IMR-90 (cell line): ENCODE data around the gene PPT2. TPM values are rescaled to one million over a fixed set of nuclear protein-coding genes. Genes with fewer than 3 reads are reported as not detected.

Source experiments
- ATAC-seq: fragments of 200-7000 bp; cut with Tn5 transposase; 2 replicates; pipeline ENCODE4 v1.9.1; 2020; ENCODE audit warnings: low read depth, mild to moderate bottlenecking, moderate library complexity
- BruUV-seq: library from RNA; stranded (reverse); fragments of 400-500 nt; replicated peaks from 2 replicates; lab custom pipeline; 2021; lab: Mats Ljungman, UMichigan
- CTCF ChIA-PET: fragments of 300-600 bp; formaldehyde crosslinking; extraction: SDS; loops from one replicate; lab custom pipeline; 2021; ENCODE audit warnings: antibody characterized with exemption; lab: Yijun Ruan, JAX
- POLR2A ChIA-PET: fragments of 300-600 bp; sonication (Branson Sonifier 250); formaldehyde crosslinking; loops from one replicate; lab custom pipeline; 2022; ENCODE audit warnings: antibody characterized with exemption; ENCODE audit not compliant: unreplicated experiment; lab: Charles Lee
- DNase-seq: peaks from one replicate; pipeline ENCODE4 v3.0.0; 2013
- H2AFZ ChIP-seq: replicated peaks from 2 replicates; pipeline ENCODE3; 2013; ENCODE audit warnings: low read length, mild to moderate bottlenecking; ENCODE audit not compliant: poor library complexity
- H2AK5ac ChIP-seq: 2 replicates; pipeline ENCODE4 v1.6.1; 2013; ENCODE audit warnings: low read depth, low read length, inconsistent platforms
- H2AK9ac ChIP-seq: replicated peaks from 2 replicates; pipeline ENCODE3; 2013; ENCODE audit warnings: mild to moderate bottlenecking, low read depth, low read length, moderate library complexity; ENCODE audit not compliant: poor library complexity
- H2BK120ac ChIP-seq: 2 replicates; pipeline ENCODE4 v1.6.1; 2013; ENCODE audit warnings: low read depth, low read length, inconsistent platforms
- H2BK15ac ChIP-seq: 3 replicates; pipeline ENCODE4 v1.6.1; 2013; ENCODE audit warnings: low read depth, low read length, inconsistent platforms
- H2BK20ac ChIP-seq: 2 replicates; pipeline ENCODE4 v1.6.1; 2013; ENCODE audit warnings: low read depth, mild to moderate bottlenecking, inconsistent platforms, low read length, moderate library complexity
- H2BK5ac ChIP-seq: 2 replicates; pipeline ENCODE4 v1.6.1; 2013; ENCODE audit warnings: mild to moderate bottlenecking, low read depth, low read length, inconsistent platforms; ENCODE audit not compliant: poor library complexity, severe bottlenecking
- H3K14ac ChIP-seq: replicated peaks from 2 replicates; pipeline ENCODE4 v1.6.1; 2013; ENCODE audit warnings: low read depth, low read length, inconsistent platforms
- H3K18ac ChIP-seq: 2 replicates; pipeline ENCODE4 v1.6.1; 2013; ENCODE audit warnings: low read depth, low read length, control low read depth
- H3K23ac ChIP-seq: 2 replicates; pipeline ENCODE4 v1.6.1; 2013; ENCODE audit warnings: low read depth, low read length, inconsistent platforms
- H3K27ac ChIP-seq: 2 replicates; pipeline ENCODE4 v1.5.1; 2013; ENCODE audit warnings: mild to moderate bottlenecking, control low read depth, low read length; ENCODE audit not compliant: insufficient read depth
- H3K27me3 ChIP-seq: 2 replicates; pipeline ENCODE4 v1.6.1; 2013; ENCODE audit warnings: low read length; ENCODE audit not compliant: control insufficient read depth, insufficient read depth
- H3K36me3 ChIP-seq: 2 replicates; pipeline ENCODE4 v1.6.1; 2013; ENCODE audit warnings: low read length, mixed read lengths; ENCODE audit not compliant: control insufficient read depth, insufficient read depth
- H3K4ac ChIP-seq: 2 replicates; pipeline ENCODE4 v1.6.1; 2013; ENCODE audit warnings: low read depth, low read length, inconsistent platforms
- H3K4me1 ChIP-seq: 2 replicates; pipeline ENCODE4 v1.6.1; 2013; ENCODE audit warnings: low read length, mixed read lengths; ENCODE audit not compliant: control insufficient read depth, insufficient read depth
- H3K4me2 ChIP-seq: 2 replicates; pipeline ENCODE4 v1.6.1; 2013; ENCODE audit warnings: low read depth, mild to moderate bottlenecking, control low read depth, low read length, moderate library complexity
- H3K4me3 ChIP-seq: 2 replicates; pipeline ENCODE4 v1.5.1; 2013; ENCODE audit warnings: low read depth, mild to moderate bottlenecking, control low read depth, low read length, moderate library complexity; ENCODE audit not compliant: insufficient read depth
- H3K56ac ChIP-seq: 2 replicates; pipeline ENCODE4 v1.6.1; 2013; ENCODE audit warnings: low read length, inconsistent platforms; ENCODE audit not compliant: insufficient read depth; ENCODE audit errors: extremely low read depth
- H3K79me1 ChIP-seq, 2 experiments: 2 replicates each; pipeline ENCODE4 v1.6.1; 2013; ENCODE audit warnings: low read length in 2 of 2, inconsistent platforms in 1 of 2, low read depth in 1 of 2
- H3K9ac ChIP-seq: 2 replicates; pipeline ENCODE4 v1.6.1; 2013; ENCODE audit warnings: low read depth, low read length, control low read depth
- H3K9me1 ChIP-seq: 2 replicates; pipeline ENCODE4 v1.6.1; 2013; ENCODE audit warnings: low read length, inconsistent platforms; ENCODE audit not compliant: insufficient read depth
- H3K9me3 ChIP-seq: 2 replicates; pipeline ENCODE4 v1.6.1; 2013; ENCODE audit warnings: low read length; ENCODE audit not compliant: control insufficient read depth, insufficient read depth
- H4K20me1 ChIP-seq: 2 replicates; pipeline ENCODE4 v1.6.1; 2013; ENCODE audit warnings: low read length, inconsistent platforms; ENCODE audit not compliant: insufficient read depth
- H4K5ac ChIP-seq: 2 replicates; pipeline ENCODE4 v1.6.1; 2013; ENCODE audit warnings: mild to moderate bottlenecking, low read depth, low read length, control low read depth
- H4K8ac ChIP-seq, 2 experiments: 2 replicates each; pipeline ENCODE4 v1.6.1; 2013; ENCODE audit warnings: low read depth in 2 of 2, low read length in 2 of 2, control low read depth in 1 of 2, inconsistent platforms in 1 of 2
- H4K91ac ChIP-seq: 2 replicates; pipeline ENCODE4 v1.6.1; 2013; ENCODE audit warnings: low read depth, low read length, inconsistent platforms; ENCODE audit not compliant: insufficient read depth
- MXI1 ChIP-seq: IDR thresholded peaks from 2 replicates; pipeline ENCODE4 v1.6.1; 2012; ENCODE audit warnings: low read depth, mild to moderate bottlenecking, low read length, moderate library complexity, borderline replicate concordance
- NFE2L2 ChIP-seq: fragments of 150-350 bp; IDR thresholded peaks from 2 replicates; pipeline ENCODE4 v1.6.1; 2016; ENCODE audit warnings: low read depth, mild to moderate bottlenecking, low read length
- RAD21 ChIP-seq: IDR thresholded peaks from 2 replicates; pipeline ENCODE4 v1.6.1; 2012; ENCODE audit warnings: low read length, improper control_type of control experiment
- WGBS, 2 experiments: methylation state at CpG; one replicate each; pipeline versions ENCODE4 v1.1.5 to v1.1.7; 2013; ENCODE audit warnings: missing lambda C conversion rate in 2 of 2; ENCODE audit not compliant: insufficient read length in 1 of 2; ENCODE audit errors: extremely low coverage in 2 of 2; 5-methylcytosine and 5-hydroxymethylcytosine counted together
- dilution Hi-C: fragments of 300-500 bp; cut with HindIII; formaldehyde crosslinking; loops from one replicate; pipeline ENCODE4 v1.14.3; 2018; ENCODE audit warnings: low sequenced_read_pairs; ENCODE audit not compliant: unreplicated experiment
- in situ Hi-C: fragments of 300-500 bp; cut with MboI; formaldehyde crosslinking; loops from 3 replicates; pipeline ENCODE4 v1.14.3; 2019; ENCODE audit warnings: low sequenced_read_pairs, inconsistent platforms, mixed read lengths
- intact Hi-C: fragments of 100-400 bp; cut with micrococcal nuclease; formaldehyde crosslinking; loops from 2 replicates; pipeline ENCODE4 v1.10.0; 2022
- polyA plus RNA-seq, 3 experiments: library from polyadenylated mRNA; depleted of rRNA; stranded (reverse); fragments of >200 nt; gene quantifications; 2 replicates each; pipeline ENCODE4 v1.2.3, GENCODE V29; 2012; ENCODE audit warnings: low replicate concordance in 1 of 3
- total RNA-seq: library from RNA; depleted of rRNA; stranded (reverse); fragments of >200 nt; gene quantifications from 2 replicates; pipeline ENCODE4 v1.2.3, GENCODE V29; 2012

Gene PPT2
- total and polyA plus RNA-seq, 2 of the 4 experiments (the other 2 are of a cell fraction), result 3.2 to 16.2 TPM

DNA sequence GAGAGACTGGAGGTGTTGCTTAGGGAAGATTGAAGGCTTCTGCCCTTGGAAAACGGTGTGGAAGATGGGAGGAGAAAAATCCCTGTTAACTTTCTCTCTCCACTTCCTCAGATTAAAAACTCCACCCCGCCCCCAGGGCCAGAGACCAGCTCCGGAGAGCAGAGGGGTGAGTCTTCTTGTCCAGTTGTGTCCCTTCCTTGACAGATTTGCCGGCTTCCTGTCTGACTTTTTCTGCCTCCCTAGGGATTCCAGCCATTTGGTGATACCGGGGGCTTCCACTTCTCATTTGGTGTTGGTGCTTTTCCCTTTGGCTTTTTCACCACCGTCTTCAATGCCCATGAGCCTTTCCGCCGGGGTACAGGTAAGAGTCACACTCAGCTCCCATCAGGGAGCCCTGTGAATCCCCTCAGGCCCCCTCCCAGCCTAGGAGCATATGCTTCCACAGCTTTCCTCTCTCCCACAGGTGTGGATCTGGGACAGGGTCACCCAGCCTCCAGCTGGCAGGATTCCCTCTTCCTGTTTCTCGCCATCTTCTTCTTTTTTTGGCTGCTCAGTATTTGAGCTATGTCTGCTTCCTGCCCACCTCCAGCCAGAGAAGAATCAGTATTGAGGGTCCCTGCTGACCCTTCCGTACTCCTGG lies 25.9 kb downstream of the PPT2 start:
- CTCF ChIA-PET, result interaction anchor here (0.5 kb wide), 1 partner anchor 75 kb away, joined by 3 read pairs; no protein-coding TSS in a partner anchor
- Histone ChIP-seq H2BK20ac (no peak overlapping the region), H3K14ac (no peak overlapping the region), H3K9ac (no peak overlapping the region), H3K4ac (no peak overlapping the region), H3K36me3 (peaks cover 21% of the 10 kb centered on the region; the same call in 1 of the 2 replicates), H3K4me2 (no peak overlapping the region), H4K20me1 (peaks cover 3% of the 10 kb centered on the region; the same call in 1 of the 2 replicates), H3K4me1 (peaks cover 4% of the 10 kb centered on the region), H4K8ac (no peak overlapping the region), H2AK9ac (no peak overlapping the region), H2BK15ac (no peak overlapping the region), H2BK5ac (no peak overlapping the region), H3K18ac (no peak overlapping the region), H3K9me3 (no peaks in the 10 kb centered on the region), H3K27ac (no peak overlapping the region), H2BK120ac (no peak overlapping the region), H3K9me1 (peaks cover 18% of the 10 kb centered on the region), H3K79me1 (peaks cover 12 to 47% of the 10 kb centered on the region in 2 experiments), H3K4me3 (no peak overlapping the region), H2AFZ (no peak overlapping the region), H4K5ac (no peak overlapping the region), H3K23ac (no peak overlapping the region), H4K91ac (no peak overlapping the region), H2AK5ac (no peak overlapping the region), H3K27me3 (no peaks in the 10 kb centered on the region), H3K56ac (no peak overlapping the region)
- DNase-seq (no peak), ATAC-seq (no peak)
- BruUV-seq, result no TSS peak
- dilution Hi-C loops (no loop called here), intact Hi-C loops (loop anchor here (5.0 kb wide), 1 partner anchor 63 kb away; no protein-coding TSS in a partner anchor), in situ Hi-C loops (loop anchor here (10.0 to 25.0 kb wide), 2 partner anchors 205 to 782 kb away; partner anchors contain the start of genes BRD2, DXO and HLA-DMA)
- TF ChIP-seq MXI1 (no peak), RAD21 (no peak), NFE2L2 (no peak)
- no CpG with 5 or more reads among the region's 10 CpGs for WGBS, 2 experiments
- POLR2A ChIA-PET, result no interaction called here
